Measurements from ENCODE around the gene DDAH1.

Gene DDAH1

GRCh38 chr1:85459290-85459689, 5.7 kb downstream of the DDAH1 start:
- TF ChIP-seq EZH2 (IDR thresholded peaks at IDR 0.05; ENCODE audit: borderline replicate concordance, low read depth, low read length, severe bottlenecking) (no peak), CTCF (IDR thresholded peaks at IDR 0.05; ENCODE audit: borderline replicate concordance, extremely low read depth, low read length, poor library complexity, severe bottlenecking) (no peak)
- Histone ChIP-seq H3K4me2 (ENCODE audit: insufficient read depth, low read length) (no peak overlapping the region), H3K79me2 (ENCODE audit: insufficient read depth, low read length) (no peaks in the 10 kb centered on the region), H3K36me3 (ENCODE audit: insufficient read depth, low read length) (no peaks in the 10 kb centered on the region), H2AFZ (ENCODE audit: low read depth, low read length) (no peak overlapping the region), H4K20me1 (ENCODE audit: insufficient read depth, low read length) (no peaks in the 10 kb centered on the region), H3K4me3 (ENCODE audit: low read depth in 1 of 2, low read length in 2 of 2) (no peak overlapping the region), H3K27ac (ENCODE audit: low read length) (no peak overlapping the region), H3K9ac (ENCODE audit: low read depth, low read length) (no peak overlapping the region), H3K27me3 (ENCODE audit: insufficient read depth, low read length, poor library complexity) (no peaks in the 10 kb centered on the region), H3K4me1 (ENCODE audit: insufficient read depth, low read length) (no peaks in the 10 kb centered on the region), H3K9me3 (ENCODE audit: insufficient read depth, low read length, severe bottlenecking) (no peaks in the 10 kb centered on the region)
- DNase-seq (no peak), ATAC-seq (ENCODE audit: insufficient read depth, low read depth) (no peak)

- Histone ChIP-seq H3K9ac (ENCODE audit: low read depth, low read length) (no peak overlapping the region), H2AFZ (ENCODE audit: low read depth, low read length) (no peak overlapping the region), H3K4me3 (ENCODE audit: low read depth in 1 of 2, low read length in 2 of 2) (no peak overlapping the region), H3K27me3 (ENCODE audit: insufficient read depth, low read length, poor library complexity) (no peaks in the 10 kb centered on the region), H3K4me2 (ENCODE audit: insufficient read depth, low read length) (no peak overlapping the region), H3K27ac (ENCODE audit: low read length) (no peak overlapping the region), H3K4me1 (ENCODE audit: insufficient read depth, low read length) (no peaks in the 10 kb centered on the region), H3K9me3 (ENCODE audit: insufficient read depth, low read length, severe bottlenecking) (no peaks in the 10 kb centered on the region), H3K79me2 (ENCODE audit: insufficient read depth, low read length) (no peaks in the 10 kb centered on the region), H3K36me3 (ENCODE audit: insufficient read depth, low read length) (no peaks in the 10 kb centered on the region), H4K20me1 (ENCODE audit: insufficient read depth, low read length) (no peaks in the 10 kb centered on the region)
- TF ChIP-seq CTCF (IDR thresholded peaks at IDR 0.05; ENCODE audit: borderline replicate concordance, extremely low read depth, low read length, poor library complexity, severe bottlenecking) (no peak), EZH2 (IDR thresholded peaks at IDR 0.05; ENCODE audit: borderline replicate concordance, low read depth, low read length, severe bottlenecking) (no peak)
- ATAC-seq (ENCODE audit: insufficient read depth, low read depth) (no peak), DNase-seq (no peak)
Observed at GRCh38 chr1:85454214-85454613, 10.7 kb downstream of the DDAH1 start.

GRCh38 chr1:85453640-85454194, 11.2 kb downstream of the DDAH1 start:
- Histone ChIP-seq H2AFZ (ENCODE audit: low read depth, low read length) (no peak overlapping the region), H3K27ac (ENCODE audit: low read length) (no peak overlapping the region), H3K4me2 (ENCODE audit: insufficient read depth, low read length) (no peak overlapping the region), H3K9me3 (ENCODE audit: insufficient read depth, low read length, severe bottlenecking) (no peaks in the 10 kb centered on the region), H3K27me3 (ENCODE audit: insufficient read depth, low read length, poor library complexity) (no peaks in the 10 kb centered on the region), H3K36me3 (ENCODE audit: insufficient read depth, low read length) (no peaks in the 10 kb centered on the region), H4K20me1 (ENCODE audit: insufficient read depth, low read length) (no peaks in the 10 kb centered on the region), H3K9ac (ENCODE audit: low read depth, low read length) (no peak overlapping the region), H3K4me3 (ENCODE audit: low read depth in 1 of 2, low read length in 2 of 2) (no peak overlapping the region), H3K4me1 (ENCODE audit: insufficient read depth, low read length) (no peaks in the 10 kb centered on the region), H3K79me2 (ENCODE audit: insufficient read depth, low read length) (no peaks in the 10 kb centered on the region)
- ATAC-seq (ENCODE audit: insufficient read depth, low read depth) (no peak), DNase-seq (no peak)
- TF ChIP-seq CTCF (IDR thresholded peaks at IDR 0.05; ENCODE audit: borderline replicate concordance, extremely low read depth, low read length, poor library complexity, severe bottlenecking) (no peak), EZH2 (IDR thresholded peaks at IDR 0.05; ENCODE audit: borderline replicate concordance, low read depth, low read length, severe bottlenecking) (no peak)

GRCh38 chr1:85452948-85453347, 12.0 kb downstream of the DDAH1 start:
- Histone ChIP-seq H3K36me3 (ENCODE audit: insufficient read depth, low read length) (no peaks in the 10 kb centered on the region), H2AFZ (ENCODE audit: low read depth, low read length) (no peak overlapping the region), H4K20me1 (ENCODE audit: insufficient read depth, low read length) (no peaks in the 10 kb centered on the region), H3K27ac (ENCODE audit: low read length) (no peak overlapping the region), H3K4me2 (ENCODE audit: insufficient read depth, low read length) (no peak overlapping the region), H3K9ac (ENCODE audit: low read depth, low read length) (no peak overlapping the region), H3K9me3 (ENCODE audit: insufficient read depth, low read length, severe bottlenecking) (no peaks in the 10 kb centered on the region), H3K79me2 (ENCODE audit: insufficient read depth, low read length) (no peaks in the 10 kb centered on the region), H3K4me1 (ENCODE audit: insufficient read depth, low read length) (no peaks in the 10 kb centered on the region), H3K4me3 (ENCODE audit: low read depth in 1 of 2, low read length in 2 of 2) (no peak overlapping the region), H3K27me3 (ENCODE audit: insufficient read depth, low read length, poor library complexity) (no peaks in the 10 kb centered on the region)
- DNase-seq (no peak), ATAC-seq (ENCODE audit: insufficient read depth, low read depth) (no peak)
- no peak for TF ChIP-seq EZH2 (IDR thresholded peaks at IDR 0.05; ENCODE audit: borderline replicate concordance, low read depth, low read length, severe bottlenecking)
- TF ChIP-seq CTCF (IDR thresholded peaks at IDR 0.05; ENCODE audit: borderline replicate concordance, extremely low read depth, low read length, poor library complexity, severe bottlenecking), result no peak
